ENCODE measurements around the gene PPIL3.

The PPIL3 gene

GRCh38 chr2:200861617-200862155 is 27.2 kb downstream of the PPIL3 start:
- in situ Hi-C loops (cut with MboI; ENCODE audit: low sequenced_read_pairs): no loop called here

GRCh38 chr2:200860092-200860795 is 28.6 kb downstream of the PPIL3 start:
- in situ Hi-C loops (cut with MboI; ENCODE audit: low sequenced_read_pairs): no loop called here

GRCh38 chr2:200856806-200857205 is 32.1 kb downstream of the PPIL3 start:
- in situ Hi-C loops (cut with MboI; ENCODE audit: low sequenced_read_pairs): no loop called here

GRCh38 chr2:200852605-200853004 is 36.3 kb downstream of the PPIL3 start:
- in situ Hi-C loops (cut with MboI; ENCODE audit: low sequenced_read_pairs): no loop called here

- in situ Hi-C loops (cut with MboI; ENCODE audit: low sequenced_read_pairs): no loop called here
Observed at GRCh38 chr2:200851398-200852248, 37.3 kb downstream of the PPIL3 start.

GRCh38 chr2:200850512-200851256 is 38.2 kb downstream of the PPIL3 start:
- in situ Hi-C loops (cut with MboI; ENCODE audit: low sequenced_read_pairs): no loop called here

GRCh38 chr2:200847939-200848338 is 40.9 kb downstream of the PPIL3 start:
- in situ Hi-C loops (cut with MboI; ENCODE audit: low sequenced_read_pairs): no loop called here

- in situ Hi-C loops (cut with MboI; ENCODE audit: low sequenced_read_pairs): no loop called here
Observed at GRCh38 chr2:200847269-200847668, 41.6 kb downstream of the PPIL3 start.

GRCh38 chr2:200845669-200846325 is 43.1 kb downstream of the PPIL3 start:
- in situ Hi-C loops (cut with MboI; ENCODE audit: low sequenced_read_pairs): no loop called here

GRCh38 chr2:200845194-200845593 is 43.7 kb downstream of the PPIL3 start:
- in situ Hi-C loops (cut with MboI; ENCODE audit: low sequenced_read_pairs): no loop called here

- in situ Hi-C loops (cut with MboI; ENCODE audit: low sequenced_read_pairs): no loop called here
Observed at GRCh38 chr2:200843993-200844948, 44.6 kb downstream of the PPIL3 start.

- in situ Hi-C loops (cut with MboI; ENCODE audit: low sequenced_read_pairs): no loop called here
Observed at GRCh38 chr2:200839513-200839912, 49.4 kb downstream of the PPIL3 start.

- in situ Hi-C loops (cut with MboI; ENCODE audit: low sequenced_read_pairs): no loop called here
Observed at GRCh38 chr2:200834701-200835100, 54.2 kb downstream of the PPIL3 start.

- in situ Hi-C loops (cut with MboI; ENCODE audit: low sequenced_read_pairs): no loop called here
Observed at GRCh38 chr2:200829258-200829655, 59.6 kb downstream of the PPIL3 start.

GRCh38 chr2:200828572-200829257 is 60.2 kb downstream of the PPIL3 start:
- in situ Hi-C loops (cut with MboI; ENCODE audit: low sequenced_read_pairs): no loop called here

GRCh38 chr2:200828104-200828503 is 60.8 kb downstream of the PPIL3 start:
- in situ Hi-C loops (cut with MboI; ENCODE audit: low sequenced_read_pairs): no loop called here

- in situ Hi-C loops (cut with MboI; ENCODE audit: low sequenced_read_pairs): no loop called here
Observed at GRCh38 chr2:200821686-200822245, 67.1 kb downstream of the PPIL3 start.

All from HL-60/S4 treated with retinoic acid at 250 ng/mL for 4 days and 3 days (cell line).